B cell (primary cell): ENCODE results near the gene SETDB2. TPM values are rescaled to one million over a fixed set of nuclear protein-coding genes. Genes with fewer than 3 reads are reported as not detected.

ENCODE experiments used
- ATAC-seq: fragments of 200-7000 bp; cut with Tn5 transposase; one replicate; pipeline ENCODE4 v1.10.0; 2021; ENCODE audit warnings: low read depth, mild to moderate bottlenecking, moderate number of reproducible peaks, moderate library complexity
- CTCF ChIA-PET: fragments of 350-600 bp; sonication (Branson Sonifier 250); formaldehyde crosslinking; loops from one replicate; lab custom pipeline; 2021; ENCODE audit warnings: antibody characterized with exemption, inconsistent platforms; lab: Charles Lee
- POLR2A ChIA-PET: fragments of 350-600 bp; sonication (Branson Sonifier 250); formaldehyde crosslinking; loops from one replicate; lab custom pipeline; 2021; ENCODE audit warnings: antibody characterized with exemption; lab: Charles Lee
- DNase-seq: peaks from one replicate; pipeline ENCODE4 v3.0.0; 2013
- H2AFZ ChIP-seq: 2 replicates; pipeline ENCODE4 v1.6.1; 2012; ENCODE audit warnings: mild to moderate bottlenecking, low read depth, low read length; ENCODE audit not compliant: insufficient read depth, poor library complexity, severe bottlenecking
- H3K27ac ChIP-seq, 2 donors: 1 replicate in 1 of 2; 2 replicates in 1 of 2; pipeline ENCODE4 v1.5.1; 2012 to 2013; ENCODE audit warnings: low read length in 2 of 2, mild to moderate bottlenecking in 2 of 2, moderate library complexity in 1 of 2
- H3K27me3 ChIP-seq, 4 experiments: fragments of 200-600 bp in 1 of 4; sonication (generic) in 1 of 4; replicated peaks in 1 of 4; 1 replicate in 2 of 4; 2 replicates in 2 of 4; pipeline versions ENCODE4 v1.6.1 to v1.7.0; 2013 to 2016; ENCODE audit warnings: low read length in 3 of 4, mild to moderate bottlenecking in 2 of 4, mixed read lengths in 1 of 4, moderate library complexity in 1 of 4; ENCODE audit not compliant: insufficient read depth in 4 of 4, control insufficient read depth in 3 of 4; ENCODE audit errors: control extremely low read depth in 1 of 4
- H3K36me3 ChIP-seq, 2 experiments: replicated peaks in 1 of 2; 1 replicate in 1 of 2; 2 replicates in 1 of 2; pipeline versions ENCODE4 v1.6.1 to v1.7.1; 2013; ENCODE audit warnings: low read length in 1 of 2; ENCODE audit not compliant: insufficient read depth in 2 of 2, control insufficient read depth in 1 of 2; ENCODE audit errors: control extremely low read depth in 1 of 2, extremely low read depth in 1 of 2
- H3K4me1 ChIP-seq, 2 donors: fragments of 200-600 bp in 1 of 2; sonication (generic) in 1 of 2; 1 replicate in 1 of 2; 2 replicates in 1 of 2; pipeline versions ENCODE4 v1.5.1 to v1.6.1; 2013 to 2017; ENCODE audit warnings: low read length in 2 of 2; ENCODE audit not compliant: control insufficient read depth in 2 of 2, insufficient read depth in 2 of 2
- H3K4me2 ChIP-seq: replicated peaks from 2 replicates; pipeline ENCODE3; 2012; ENCODE audit warnings: mild to moderate bottlenecking, low read depth, low read length; ENCODE audit not compliant: poor library complexity, severe bottlenecking
- H3K4me3 ChIP-seq, 5 experiments: fragments of 200-600 bp in 1 of 5; sonication (generic) in 1 of 5; 1 replicate in 3 of 5; 2 replicates in 2 of 5; pipeline versions ENCODE4 v1.5.1 to v1.7.0; 2011 to 2016; ENCODE audit warnings: low read length in 4 of 5, mild to moderate bottlenecking in 4 of 5, low read depth in 2 of 5, control low read depth in 1 of 5, moderate library complexity in 1 of 5; ENCODE audit not compliant: insufficient read depth in 1 of 5; ENCODE audit errors: control extremely low read depth in 1 of 5, extremely low read depth in 1 of 5
- H3K79me2 ChIP-seq: fragments of 200-600 bp; sonication (generic); one replicate; pipeline ENCODE4 v1.6.0; 2016; ENCODE audit warnings: low read length; ENCODE audit not compliant: control insufficient read depth, insufficient read depth
- H3K9ac ChIP-seq: fragments of 200-600 bp; sonication (generic); 2 replicates; pipeline ENCODE4 v1.6.1; 2017; ENCODE audit warnings: mild to moderate bottlenecking, low read length, moderate library complexity
- H3K9me3 ChIP-seq, 3 donors: one replicate each; pipeline versions ENCODE4 v1.6.1 to v1.7.1; 2013; ENCODE audit warnings: low read length in 2 of 3; ENCODE audit not compliant: control insufficient read depth in 2 of 3, insufficient read depth in 1 of 3; ENCODE audit errors: control extremely low read depth in 1 of 3
- H4K20me1 ChIP-seq: 2 replicates; pipeline ENCODE4 v1.6.0; 2012; ENCODE audit warnings: mild to moderate bottlenecking, low read length; ENCODE audit not compliant: insufficient read depth, control insufficient read depth, poor library complexity, severe bottlenecking
- H3K27ac Mint-ChIP-seq: one replicate; pipeline ENCODE4 v1.8.0; 2021; ENCODE audit warnings: mixed read lengths
- H3K27me3 Mint-ChIP-seq: one replicate; pipeline ENCODE4 v1.8.0; 2021; ENCODE audit warnings: mixed read lengths
- H3K4me1 Mint-ChIP-seq: one replicate; pipeline ENCODE4 v1.8.0; 2021; ENCODE audit warnings: mixed read lengths
- H3K4me3 Mint-ChIP-seq: one replicate; pipeline ENCODE4 v1.8.0; 2021; ENCODE audit warnings: mixed read lengths
- H3K9me3 Mint-ChIP-seq: one replicate; pipeline ENCODE4 v1.8.0; 2022; ENCODE audit warnings: mixed read lengths; ENCODE audit not compliant: insufficient read depth
- EZH2 ChIP-seq: IDR thresholded peaks from 2 replicates; pipeline ENCODE4 v1.6.1; 2012; ENCODE audit warnings: borderline replicate concordance, low read depth, mild to moderate bottlenecking, moderate library complexity, low read length; ENCODE audit not compliant: insufficient read depth, poor library complexity, severe bottlenecking
- WGBS: methylation state at CpG from one replicate; pipeline ENCODE4 v1.1.5; 2013; ENCODE audit warnings: missing lambda C conversion rate; ENCODE audit not compliant: insufficient coverage; 5-methylcytosine and 5-hydroxymethylcytosine counted together
- intact Hi-C: fragments of 100-400 bp; cut with micrococcal nuclease; formaldehyde crosslinking; loops from one replicate; pipeline ENCODE4 v1.10.0; 2022
- polyA plus RNA-seq: library from polyadenylated mRNA; depleted of rRNA; stranded (reverse); fragments of >200 nt; gene quantifications from 2 replicates; pipeline ENCODE4 v1.2.3, GENCODE V29; 2012
- total RNA-seq, 2 donors: library from RNA; stranded (reverse); fragments of 120-200 nt in 1 of 2; gene quantifications; 1 replicate in 1 of 2; 2 replicates in 1 of 2; pipeline versions ENCODE4 v1.2.3 to v1.2.4, GENCODE V29; 2013 to 2022
- TF ChIP-seq, protein P1 (sequence below): fragments of 200-600 bp; IDR thresholded peaks from one replicate; pipeline ENCODE4 v1.8.0; 2022; ENCODE audit warnings: antibody characterized with exemption, mild to moderate bottlenecking

SETDB2 gene
- total and polyA plus RNA-seq, 2 donors (not counting 1 experiment from before 2014, with no cell fraction given), result 12.0 to 38.2 TPM

GRCh38 chr13:49456156-49456555, 12.1 kb downstream of the SETDB2 start:
- intact Hi-C loops, result no loop called here
- H3K4me3 ChIP-seq, result no peak overlapping the region
- ChIA-PET POLR2A (no interaction called here), CTCF (no interaction called here)
- H3K27ac ChIP-seq, result no peak overlapping the region
- Mint-ChIP-seq H3K4me1 (peaks cover 18% of the 10 kb centered on the region), H3K27me3 (no peaks in the 10 kb centered on the region), H3K27ac (no peak overlapping the region), H3K9me3 (no peaks in the 10 kb centered on the region), H3K4me3 (no peak overlapping the region)
- peaks cover 37% of the 10 kb centered on the region for H3K79me2 ChIP-seq
- H3K36me3 ChIP-seq, result peaks cover 2 to 19% of the 10 kb centered on the region in 2 experiments
- peaks cover 4 to 9% of the 10 kb centered on the region in 2 donors for H3K4me1 ChIP-seq
- peaks cover 0 to 2% (median 0%) of the 10 kb centered on the region in 3 donors for H3K9me3 ChIP-seq
- ATAC-seq, result no peak
- no CpG with 5 or more reads among the region's 1 CpG for WGBS
- no peak for DNase-seq
- H3K9ac ChIP-seq, result no peak overlapping the region
- TF ChIP-seq EZH2, result no peak
- TF ChIP-seq, protein P1, sequence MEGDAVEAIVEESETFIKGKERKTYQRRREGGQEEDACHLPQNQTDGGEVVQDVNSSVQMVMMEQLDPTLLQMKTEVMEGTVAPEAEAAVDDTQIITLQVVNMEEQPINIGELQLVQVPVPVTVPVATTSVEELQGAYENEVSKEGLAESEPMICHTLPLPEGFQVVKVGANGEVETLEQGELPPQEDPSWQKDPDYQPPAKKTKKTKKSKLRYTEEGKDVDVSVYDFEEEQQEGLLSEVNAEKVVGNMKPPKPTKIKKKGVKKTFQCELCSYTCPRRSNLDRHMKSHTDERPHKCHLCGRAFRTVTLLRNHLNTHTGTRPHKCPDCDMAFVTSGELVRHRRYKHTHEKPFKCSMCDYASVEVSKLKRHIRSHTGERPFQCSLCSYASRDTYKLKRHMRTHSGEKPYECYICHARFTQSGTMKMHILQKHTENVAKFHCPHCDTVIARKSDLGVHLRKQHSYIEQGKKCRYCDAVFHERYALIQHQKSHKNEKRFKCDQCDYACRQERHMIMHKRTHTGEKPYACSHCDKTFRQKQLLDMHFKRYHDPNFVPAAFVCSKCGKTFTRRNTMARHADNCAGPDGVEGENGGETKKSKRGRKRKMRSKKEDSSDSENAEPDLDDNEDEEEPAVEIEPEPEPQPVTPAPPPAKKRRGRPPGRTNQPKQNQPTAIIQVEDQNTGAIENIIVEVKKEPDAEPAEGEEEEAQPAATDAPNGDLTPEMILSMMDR, result no peak
- H3K4me2 ChIP-seq, result no peak overlapping the region
- no peaks in the 10 kb centered on the region for H4K20me1 ChIP-seq
- H3K27me3 ChIP-seq, result no peaks in the 10 kb centered on the region
- no peak overlapping the region for H2AFZ ChIP-seq

DNA sequence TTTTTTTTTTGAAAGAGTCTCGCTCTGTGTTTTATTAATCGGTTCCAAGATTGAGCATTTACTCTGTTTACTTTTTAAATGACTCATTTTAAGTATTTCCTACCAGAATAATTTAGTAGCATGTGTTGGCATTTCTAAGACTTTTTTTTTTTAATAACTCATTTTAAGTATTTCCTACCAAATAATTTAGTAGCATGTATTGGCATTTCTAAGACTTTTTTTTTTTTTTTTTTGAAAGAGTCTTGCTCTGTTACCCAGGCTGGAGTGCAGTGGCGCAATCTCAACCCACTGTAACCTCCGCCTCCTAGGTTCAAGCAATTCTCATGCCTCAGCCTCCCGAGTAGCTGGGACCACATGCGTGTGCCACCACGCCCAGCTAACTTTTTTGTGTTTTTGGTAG, 13.1 kb downstream of the SETDB2 start:
- H3K27ac ChIP-seq, result no peak overlapping the region
- H4K20me1 ChIP-seq, result no peaks in the 10 kb centered on the region
- H3K27me3 ChIP-seq, result no peaks in the 10 kb centered on the region
- H3K79me2 ChIP-seq, result peaks cover 28% of the 10 kb centered on the region
- no peak overlapping the region for H3K4me2 ChIP-seq
- peaks cover 4 to 26% of the 10 kb centered on the region in 2 experiments for H3K36me3 ChIP-seq
- ATAC-seq, result no peak
- H2AFZ ChIP-seq, result no peak overlapping the region
- intact Hi-C loops, result no loop called here
- H3K4me3 ChIP-seq, result no peak overlapping the region
- DNase-seq, result no peak
- TF ChIP-seq EZH2, result no peak
- TF ChIP-seq, protein P1, result no peak
- 100% methylated on average over 2 of the region's 7 CpGs for WGBS
- H3K9ac ChIP-seq, result no peak overlapping the region
- peaks cover 0 to 4% (median 0%) of the 10 kb centered on the region in 3 donors for H3K9me3 ChIP-seq
- ChIA-PET CTCF (no interaction called here), POLR2A (no interaction called here)
- no peaks in the 10 kb centered on the region for H3K9me3 Mint-ChIP-seq
- no peak overlapping the region for H3K4me3 Mint-ChIP-seq
- H3K4me1 ChIP-seq, result peaks cover 4 to 9% of the 10 kb centered on the region in 2 donors
- peaks cover 18% of the 10 kb centered on the region for H3K4me1 Mint-ChIP-seq
- no peaks in the 10 kb centered on the region for H3K27me3 Mint-ChIP-seq
- H3K27ac Mint-ChIP-seq, result no peak overlapping the region
